ENCODE data around the gene RAB14. TPM values are rescaled to one million over a fixed set of nuclear protein-coding genes. Genes with fewer than 3 reads are reported as not detected.

The RAB14 gene
- total RNA-seq, 1 donor from 2014 or later, result 104 TPM

DNA sequence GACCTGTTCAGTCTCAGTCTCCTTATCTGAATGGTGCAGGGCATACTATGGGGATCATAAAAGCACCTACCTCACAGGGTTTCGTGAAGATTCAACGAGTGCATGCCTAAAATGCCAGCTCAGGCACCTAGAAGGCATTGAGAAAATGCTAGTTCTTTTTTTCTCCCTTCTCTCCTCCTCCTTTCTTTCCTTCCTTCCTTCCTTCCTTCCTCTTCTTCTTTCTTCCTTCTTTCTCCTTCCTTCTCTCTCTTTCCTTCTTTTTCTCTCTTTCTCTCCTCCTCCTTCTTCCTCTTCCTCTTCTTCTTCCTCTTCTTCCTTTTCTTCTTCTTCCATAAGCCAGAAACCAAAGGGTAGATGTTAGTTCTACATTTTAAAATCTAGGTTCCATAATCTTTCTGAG lies 12.3 kb upstream of the RAB14 start:
- no peak for ATAC-seq
- peaks cover 3% of the 10 kb centered on the region for H3K4me1 ChIP-seq
- intact Hi-C loops (cut with DNase I), result no loop called here
- DNase-seq, result no peak
- H3K4me3 ChIP-seq, result no peak overlapping the region
- H3K9me3 ChIP-seq, result no peaks in the 10 kb centered on the region
- H3K27me3 ChIP-seq, result no peaks in the 10 kb centered on the region
- no peak overlapping the region for H3K27ac ChIP-seq
- H3K36me3 ChIP-seq, result no peaks in the 10 kb centered on the region
- TF ChIP-seq, protein P1, sequence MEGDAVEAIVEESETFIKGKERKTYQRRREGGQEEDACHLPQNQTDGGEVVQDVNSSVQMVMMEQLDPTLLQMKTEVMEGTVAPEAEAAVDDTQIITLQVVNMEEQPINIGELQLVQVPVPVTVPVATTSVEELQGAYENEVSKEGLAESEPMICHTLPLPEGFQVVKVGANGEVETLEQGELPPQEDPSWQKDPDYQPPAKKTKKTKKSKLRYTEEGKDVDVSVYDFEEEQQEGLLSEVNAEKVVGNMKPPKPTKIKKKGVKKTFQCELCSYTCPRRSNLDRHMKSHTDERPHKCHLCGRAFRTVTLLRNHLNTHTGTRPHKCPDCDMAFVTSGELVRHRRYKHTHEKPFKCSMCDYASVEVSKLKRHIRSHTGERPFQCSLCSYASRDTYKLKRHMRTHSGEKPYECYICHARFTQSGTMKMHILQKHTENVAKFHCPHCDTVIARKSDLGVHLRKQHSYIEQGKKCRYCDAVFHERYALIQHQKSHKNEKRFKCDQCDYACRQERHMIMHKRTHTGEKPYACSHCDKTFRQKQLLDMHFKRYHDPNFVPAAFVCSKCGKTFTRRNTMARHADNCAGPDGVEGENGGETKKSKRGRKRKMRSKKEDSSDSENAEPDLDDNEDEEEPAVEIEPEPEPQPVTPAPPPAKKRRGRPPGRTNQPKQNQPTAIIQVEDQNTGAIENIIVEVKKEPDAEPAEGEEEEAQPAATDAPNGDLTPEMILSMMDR (IDR thresholded peaks at IDR 0.05), result no peak

DNA sequence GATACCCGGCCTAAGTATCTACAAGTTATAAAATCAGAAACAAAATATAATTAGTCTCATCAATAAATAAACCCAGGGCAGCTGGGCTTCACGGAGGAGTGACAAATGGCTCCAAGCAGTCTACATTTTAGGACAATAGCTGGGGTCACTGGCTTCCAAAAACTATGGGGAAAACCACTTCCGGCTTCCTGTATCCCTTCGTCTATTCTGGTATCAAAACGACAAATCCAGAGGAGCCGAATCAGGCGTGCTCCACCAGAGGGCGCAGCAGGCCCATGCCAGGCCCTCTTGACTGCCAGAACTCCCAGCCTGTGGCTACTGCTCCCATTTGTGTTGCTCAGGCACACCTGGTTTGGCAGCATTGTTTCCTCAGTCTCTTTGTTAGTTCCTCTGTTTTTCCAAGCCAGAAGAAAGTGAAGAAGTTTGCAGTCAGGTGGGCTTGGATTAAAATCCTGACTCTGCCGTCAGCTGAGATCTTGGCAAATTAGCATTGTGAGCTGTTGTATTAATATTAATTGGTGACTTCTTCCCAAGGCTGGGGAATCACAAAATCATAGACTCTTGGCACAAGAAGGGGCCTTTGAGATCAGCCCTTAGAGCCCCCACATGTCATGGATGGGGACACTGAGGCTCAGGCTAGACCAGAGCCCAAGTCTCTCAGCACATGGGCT lies 11.6 kb upstream of the RAB14 start:
- Histone ChIP-seq H3K4me3 (no peak overlapping the region), H3K4me1 (peaks cover 3% of the 10 kb centered on the region), H3K36me3 (no peaks in the 10 kb centered on the region), H3K27ac (peak overlapping the region; percentile 2), H3K9me3 (no peaks in the 10 kb centered on the region), H3K27me3 (no peaks in the 10 kb centered on the region)
- intact Hi-C loops (cut with DNase I), result no loop called here
- ATAC-seq (peak; percentile 99), DNase-seq (peak; percentile 94)
- TF ChIP-seq, protein P1 (IDR thresholded peaks at IDR 0.05), result peak; percentile 95

DNA sequence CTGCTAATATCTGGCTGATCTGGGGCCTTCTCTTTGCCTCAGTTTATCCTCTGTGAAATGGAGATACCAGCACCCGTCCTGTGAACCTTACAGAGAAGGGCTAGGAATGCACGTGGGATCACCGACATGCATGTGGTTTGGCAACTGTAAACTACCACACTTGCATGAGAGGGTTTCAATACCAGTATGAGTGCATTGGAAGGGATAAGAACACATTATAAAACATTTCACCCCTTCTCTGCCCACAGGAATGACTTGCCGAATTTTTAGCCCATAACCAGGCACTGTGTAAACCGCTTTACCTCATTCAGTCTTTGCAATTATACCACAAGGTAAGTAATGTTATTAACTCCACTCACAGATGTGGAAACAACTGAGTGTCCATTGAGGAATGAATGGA lies 8.9 kb upstream of the RAB14 start:
- intact Hi-C loops (cut with DNase I), result no loop called here
- no peaks in the 10 kb centered on the region for H3K27me3 ChIP-seq
- peaks cover 3% of the 10 kb centered on the region for H3K4me1 ChIP-seq
- ATAC-seq (no peak), DNase-seq (no peak)
- H3K36me3 ChIP-seq, result no peaks in the 10 kb centered on the region
- no peaks in the 10 kb centered on the region for H3K9me3 ChIP-seq
- H3K27ac ChIP-seq, result no peak overlapping the region
- TF ChIP-seq, protein P1 (IDR thresholded peaks at IDR 0.05), result no peak
- H3K4me3 ChIP-seq, result no peak overlapping the region

DNA sequence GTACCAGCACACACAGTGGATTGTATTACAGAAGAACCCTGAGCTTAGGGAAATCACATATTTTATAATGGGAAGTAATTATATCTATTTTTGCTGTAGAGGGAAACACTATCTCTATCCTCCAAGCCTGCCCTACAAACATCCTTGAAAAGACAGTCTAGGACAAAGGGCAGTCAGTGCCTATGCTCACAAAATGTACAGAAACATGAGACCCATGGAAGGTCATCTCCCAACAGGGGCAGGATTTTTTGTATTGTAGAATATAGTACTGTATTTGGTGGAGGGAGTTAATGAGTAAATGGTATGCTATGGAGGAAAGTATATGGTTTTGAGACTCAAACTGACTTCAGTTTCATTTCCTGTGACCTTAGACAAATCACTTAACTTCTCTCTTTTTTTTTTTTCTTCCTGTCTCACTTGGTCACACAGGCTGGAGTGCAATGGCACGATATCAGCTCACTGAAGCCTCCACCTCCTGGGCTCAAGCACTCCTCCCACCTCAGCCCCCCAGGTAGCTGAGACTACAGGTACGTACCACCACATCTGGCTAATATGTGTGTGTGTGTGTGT lies 5.8 kb upstream of the RAB14 start:
- Histone ChIP-seq H3K9me3 (no peaks in the 10 kb centered on the region), H3K27me3 (no peaks in the 10 kb centered on the region), H3K4me1 (no peaks in the 10 kb centered on the region), H3K36me3 (no peaks in the 10 kb centered on the region), H3K4me3 (no peak overlapping the region), H3K27ac (peak overlapping the region; percentile 27)
- DNase-seq (no peak), ATAC-seq (peak; percentile 50)
- TF ChIP-seq, protein P1 (IDR thresholded peaks at IDR 0.05), result no peak
- intact Hi-C loops (cut with DNase I), result no loop called here

DNA sequence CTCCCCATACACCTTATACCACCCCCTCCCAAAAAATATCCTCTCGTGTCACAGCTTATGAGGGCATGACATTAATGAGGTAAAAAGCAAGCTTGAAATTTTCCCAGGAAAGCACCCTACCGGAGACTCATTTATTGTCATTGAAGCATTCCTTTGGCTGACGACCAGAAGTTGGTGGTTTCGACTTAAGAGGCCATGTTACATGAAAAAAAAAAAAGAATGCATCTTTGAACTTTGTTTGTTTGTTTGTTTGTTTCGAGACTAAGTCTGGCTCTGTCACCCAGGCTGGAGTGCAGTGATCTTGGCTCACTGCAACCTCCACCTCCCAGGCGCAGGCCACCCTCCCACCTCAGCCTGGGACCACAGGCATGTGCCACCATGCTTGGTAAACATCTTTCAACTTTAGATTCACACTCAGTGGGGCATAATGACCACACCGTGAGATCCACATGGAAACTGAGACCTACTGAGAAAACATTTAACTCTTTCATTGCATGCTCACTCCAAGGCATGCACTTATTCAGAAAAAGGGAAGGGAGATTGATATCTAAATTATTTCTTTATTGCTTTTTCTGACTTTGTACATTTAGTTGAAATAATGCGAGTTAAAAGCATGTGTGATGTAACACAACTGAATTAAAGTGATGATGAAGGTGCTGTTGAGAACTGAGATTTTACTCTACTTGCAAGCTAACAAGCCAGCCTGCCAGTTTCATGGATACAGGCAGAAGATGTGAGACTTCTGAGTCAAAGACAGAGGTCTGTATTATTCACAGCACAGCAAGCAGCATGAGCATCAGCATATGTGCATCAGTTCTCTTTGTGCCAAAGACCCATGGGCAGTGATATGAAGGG lies 5.1 kb upstream of the RAB14 start:
- peak overlapping the region; percentile 27 for H3K27ac ChIP-seq
- no peaks in the 10 kb centered on the region for H3K27me3 ChIP-seq
- H3K4me1 ChIP-seq, result no peaks in the 10 kb centered on the region
- TF ChIP-seq, protein P1 (IDR thresholded peaks at IDR 0.05), result no peak
- H3K9me3 ChIP-seq, result no peaks in the 10 kb centered on the region
- DNase-seq, result no peak
- no peak for ATAC-seq
- no peak overlapping the region for H3K4me3 ChIP-seq
- intact Hi-C loops (cut with DNase I), result no loop called here
- no peaks in the 10 kb centered on the region for H3K36me3 ChIP-seq
